NOMO-1 (cell line): ENCODE measurements around the gene PHLDA3.
"Not testable (repeated sequence)": the region's sequence is repeated elsewhere in the genome, so short reads cannot be mapped to it uniquely, and the experiment has no call there.

Source experiments
- DNase-seq, 2 experiments: peaks; one replicate each; lab custom pipeline; 2025; ENCODE audit not compliant: unreplicated experiment in 2 of 2; lab: John Stamatoyannopoulos, UW

Gene PHLDA3

GRCh38 chr1:201504179-201504631 is 35.2 kb upstream of the PHLDA3 start:
- DNase-seq, result no peak

- DNase-seq, result no peak
Observed at GRCh38 chr1:201503397-201504176, 34.6 kb upstream of the PHLDA3 start.

GRCh38 chr1:201502511-201502857 is 33.5 kb upstream of the PHLDA3 start:
- no peak for DNase-seq

GRCh38 chr1:201501812-201502510 is 33.0 kb upstream of the PHLDA3 start:
- DNase-seq, result no peak

GRCh38 chr1:201501144-201501543 is 32.2 kb upstream of the PHLDA3 start:
- no peak for DNase-seq

GRCh38 chr1:201500670-201501120 is 31.7 kb upstream of the PHLDA3 start:
- DNase-seq, result no peak

GRCh38 chr1:201499795-201500669 is 31.0 kb upstream of the PHLDA3 start:
- DNase-seq, result no peak

GRCh38 chr1:201499191-201499590 is 30.2 kb upstream of the PHLDA3 start:
- DNase-seq, result no peak

GRCh38 chr1:201498621-201499020 is 29.6 kb upstream of the PHLDA3 start:
- DNase-seq, result no peak

- DNase-seq, result no peak
Observed at GRCh38 chr1:201497935-201498509, 29.0 kb upstream of the PHLDA3 start.

GRCh38 chr1:201496296-201496690 is 27.3 kb upstream of the PHLDA3 start:
- DNase-seq, result no peak

- DNase-seq, result no peak
Observed at GRCh38 chr1:201495551-201496295, 26.7 kb upstream of the PHLDA3 start.

GRCh38 chr1:201493757-201494617 is 25.0 kb upstream of the PHLDA3 start:
- no peak for DNase-seq

- DNase-seq, result not testable (repeated sequence)
Observed at GRCh38 chr1:201493026-201493656, 24.2 kb upstream of the PHLDA3 start.

- no peak for DNase-seq
Observed at GRCh38 chr1:201491896-201492511, 23.0 kb upstream of the PHLDA3 start.

- DNase-seq, result no peak
Observed at GRCh38 chr1:201490708-201491131, 21.7 kb upstream of the PHLDA3 start.

GRCh38 chr1:201489643-201490261 is 20.8 kb upstream of the PHLDA3 start:
- DNase-seq, result peak; percentile 6 to 27
